ENCODE results near the gene USF1.

- TF ChIP-seq EZH2phosphoT487 (IDR thresholded peaks at IDR 0.05; ENCODE audit: low read depth, severe bottlenecking, unreplicated experiment) = no peak
- TF ChIP-seq EZH2 (IDR thresholded peaks at IDR 0.05; ENCODE audit: borderline replicate concordance) = no peak
- no peak for TF ChIP-seq CTCF (IDR thresholded peaks at IDR 0.05; ENCODE audit: poor library complexity)
These were observed 33.8 kb upstream of the USF1 start for GRCh38 chr1:161079436-161080110.

Measured in hepatocyte (in vitro differentiated cells).